ENCODE data around the gene CDC42.

DNA sequence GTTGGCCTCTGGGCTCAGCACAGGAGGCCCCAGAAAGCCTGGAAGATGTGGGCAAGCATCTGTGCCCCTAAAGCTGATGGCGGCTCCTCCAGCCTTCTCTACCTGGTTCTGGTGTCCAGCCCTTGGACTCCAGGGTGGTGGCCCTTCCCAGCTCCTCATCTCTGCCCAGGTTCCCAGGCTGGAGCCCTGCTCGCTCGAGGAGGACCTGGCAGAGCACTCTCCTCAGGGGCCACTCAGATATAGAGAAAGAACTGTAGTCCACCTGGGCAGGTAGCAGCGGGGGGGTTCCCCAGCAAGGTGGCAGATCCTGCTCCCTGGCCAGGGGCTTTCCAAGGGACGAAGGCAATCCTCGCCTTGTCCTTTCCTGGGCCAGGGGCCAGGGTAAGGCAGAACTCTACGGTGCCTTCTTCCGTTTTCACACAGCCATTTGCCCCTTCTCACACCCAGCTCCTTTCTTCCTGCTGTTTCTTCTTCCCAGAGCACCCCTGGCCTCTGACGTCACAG, 71.4 kb downstream of the CDC42 start:
- TF ChIP-seq CTCF (conservative IDR thresholded peaks at IDR 0.05; ENCODE audit: low read depth, low read length) (no peak), EZH2phosphoT487 (IDR thresholded peaks at IDR 0.05; ENCODE audit: borderline replicate concordance, low read length) (no peak), EZH2 (IDR thresholded peaks at IDR 0.05; ENCODE audit: low read length, unreplicated experiment) (no peak)
